Astrocyte (in vitro differentiated cells and primary cell): Measurements from ENCODE around the gene TFF3.

Source experiments
- EZH2 ChIP-seq: IDR thresholded peaks from 2 replicates; pipeline ENCODE4 v1.6.1; 2012; ENCODE audit warnings: mild to moderate bottlenecking, low read length, inconsistent platforms; ENCODE audit not compliant: insufficient read depth
- TF ChIP-seq, protein P1 (sequence below): IDR thresholded peaks from 2 replicates; pipeline ENCODE4 v1.5.1; 2011; ENCODE audit warnings: low read depth, mild to moderate bottlenecking, inconsistent platforms, low read length, moderate library complexity; ENCODE audit not compliant: insufficient read depth

DNA sequence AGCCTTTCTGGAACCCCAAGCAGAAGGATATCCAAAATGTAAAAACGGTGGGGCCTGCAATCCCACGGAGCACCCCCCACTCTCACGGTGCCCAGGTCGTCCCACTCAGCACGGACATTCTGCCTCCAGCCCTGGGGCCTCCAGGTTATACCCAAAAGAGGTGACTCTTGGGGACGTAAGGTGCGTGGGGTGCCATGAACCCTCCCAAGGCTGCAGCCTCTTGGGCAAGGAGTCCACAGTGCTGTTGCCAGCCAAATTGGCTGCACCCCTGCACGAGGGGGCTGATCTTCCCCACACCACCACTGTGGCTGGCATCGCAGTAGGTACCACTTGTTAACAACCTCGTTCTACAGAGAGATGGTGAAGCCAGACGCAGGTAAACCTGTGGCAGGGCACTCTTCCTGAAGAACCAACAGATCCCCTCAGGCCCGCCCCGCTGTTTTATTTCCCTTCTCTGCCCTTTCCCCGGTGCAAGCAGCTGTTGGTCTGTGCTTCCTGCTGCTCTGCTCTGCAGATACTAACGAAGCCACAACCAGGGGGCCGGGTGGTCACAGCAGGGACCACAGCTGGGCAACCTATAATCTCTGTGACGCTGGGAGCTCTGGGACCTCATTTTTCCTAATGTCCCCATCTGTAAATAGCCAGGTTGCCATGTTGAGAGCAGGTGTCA, 8.7 kb downstream of the TFF3 start:
- no peak for TF ChIP-seq EZH2
- TF ChIP-seq, protein P1, sequence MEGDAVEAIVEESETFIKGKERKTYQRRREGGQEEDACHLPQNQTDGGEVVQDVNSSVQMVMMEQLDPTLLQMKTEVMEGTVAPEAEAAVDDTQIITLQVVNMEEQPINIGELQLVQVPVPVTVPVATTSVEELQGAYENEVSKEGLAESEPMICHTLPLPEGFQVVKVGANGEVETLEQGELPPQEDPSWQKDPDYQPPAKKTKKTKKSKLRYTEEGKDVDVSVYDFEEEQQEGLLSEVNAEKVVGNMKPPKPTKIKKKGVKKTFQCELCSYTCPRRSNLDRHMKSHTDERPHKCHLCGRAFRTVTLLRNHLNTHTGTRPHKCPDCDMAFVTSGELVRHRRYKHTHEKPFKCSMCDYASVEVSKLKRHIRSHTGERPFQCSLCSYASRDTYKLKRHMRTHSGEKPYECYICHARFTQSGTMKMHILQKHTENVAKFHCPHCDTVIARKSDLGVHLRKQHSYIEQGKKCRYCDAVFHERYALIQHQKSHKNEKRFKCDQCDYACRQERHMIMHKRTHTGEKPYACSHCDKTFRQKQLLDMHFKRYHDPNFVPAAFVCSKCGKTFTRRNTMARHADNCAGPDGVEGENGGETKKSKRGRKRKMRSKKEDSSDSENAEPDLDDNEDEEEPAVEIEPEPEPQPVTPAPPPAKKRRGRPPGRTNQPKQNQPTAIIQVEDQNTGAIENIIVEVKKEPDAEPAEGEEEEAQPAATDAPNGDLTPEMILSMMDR, result no peak
